GM04504 (cell line): ENCODE results near the gene CDCP1.
"Not testable (repeated sequence)": the region's sequence is repeated elsewhere in the genome, so short reads cannot be mapped to it uniquely, and the experiment has no call there.

Experiments
- DNase-seq: peaks from one replicate; pipeline ENCODE4 v3.0.0-alpha.2; 2012; ENCODE audit warnings: low read depth

Gene CDCP1

DNA sequence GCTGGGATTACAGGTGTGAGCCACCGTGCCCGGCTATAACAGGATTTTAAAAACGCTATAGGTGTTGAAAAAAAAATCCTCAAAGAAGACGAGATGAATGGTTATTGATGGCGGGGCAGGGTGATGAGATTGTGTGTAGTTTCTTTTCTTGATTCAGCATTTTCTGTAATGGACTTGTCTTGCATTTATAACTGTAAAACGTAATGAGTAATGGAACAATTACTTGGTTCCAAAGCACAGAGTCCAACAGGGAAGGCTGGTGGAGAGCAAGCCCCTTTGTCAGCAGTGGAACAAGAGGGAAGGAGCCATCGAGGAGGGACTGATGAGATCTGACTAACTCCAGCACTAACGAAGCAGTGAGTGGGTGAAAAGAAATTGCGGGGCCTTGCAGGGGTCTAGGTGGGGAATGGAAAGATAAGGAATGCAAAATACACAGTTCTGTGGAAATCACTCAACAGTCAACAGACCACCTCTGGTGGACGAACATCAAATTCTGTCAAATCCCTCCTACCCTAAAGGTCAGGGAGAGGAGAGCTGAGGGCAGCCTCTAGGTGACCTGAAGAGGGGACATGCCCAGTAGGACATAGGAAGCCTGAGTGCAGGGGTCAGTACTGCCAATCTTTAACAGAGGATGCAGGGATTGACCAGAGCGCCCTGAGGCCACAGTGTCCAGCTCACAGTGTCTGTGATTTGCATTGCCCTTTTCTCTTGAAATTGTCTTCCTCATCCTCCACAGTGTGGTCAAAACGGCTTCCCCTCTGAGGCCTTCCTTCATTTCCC is 23.1 kb upstream of the CDCP1 start:
- no peak for DNase-seq

DNA sequence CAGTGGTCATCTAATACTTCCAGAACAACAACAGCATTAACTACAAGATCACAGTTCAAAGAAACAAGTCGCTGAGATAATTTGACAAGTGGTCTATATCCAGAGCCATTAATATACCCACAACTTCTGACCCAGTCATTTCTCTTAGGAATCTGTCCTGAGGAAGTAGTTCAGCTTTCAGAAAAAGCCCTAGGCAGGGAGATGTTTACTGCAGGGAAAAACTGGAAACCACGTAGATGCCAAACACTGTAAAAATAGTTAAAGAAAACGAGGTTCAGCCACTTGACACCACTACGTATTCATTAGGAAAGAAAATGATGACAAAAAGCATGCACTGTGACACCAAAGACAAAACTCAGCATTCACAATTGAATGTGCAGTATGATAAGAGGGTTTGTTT is 22.3 kb upstream of the CDCP1 start:
- no peak for DNase-seq

DNA sequence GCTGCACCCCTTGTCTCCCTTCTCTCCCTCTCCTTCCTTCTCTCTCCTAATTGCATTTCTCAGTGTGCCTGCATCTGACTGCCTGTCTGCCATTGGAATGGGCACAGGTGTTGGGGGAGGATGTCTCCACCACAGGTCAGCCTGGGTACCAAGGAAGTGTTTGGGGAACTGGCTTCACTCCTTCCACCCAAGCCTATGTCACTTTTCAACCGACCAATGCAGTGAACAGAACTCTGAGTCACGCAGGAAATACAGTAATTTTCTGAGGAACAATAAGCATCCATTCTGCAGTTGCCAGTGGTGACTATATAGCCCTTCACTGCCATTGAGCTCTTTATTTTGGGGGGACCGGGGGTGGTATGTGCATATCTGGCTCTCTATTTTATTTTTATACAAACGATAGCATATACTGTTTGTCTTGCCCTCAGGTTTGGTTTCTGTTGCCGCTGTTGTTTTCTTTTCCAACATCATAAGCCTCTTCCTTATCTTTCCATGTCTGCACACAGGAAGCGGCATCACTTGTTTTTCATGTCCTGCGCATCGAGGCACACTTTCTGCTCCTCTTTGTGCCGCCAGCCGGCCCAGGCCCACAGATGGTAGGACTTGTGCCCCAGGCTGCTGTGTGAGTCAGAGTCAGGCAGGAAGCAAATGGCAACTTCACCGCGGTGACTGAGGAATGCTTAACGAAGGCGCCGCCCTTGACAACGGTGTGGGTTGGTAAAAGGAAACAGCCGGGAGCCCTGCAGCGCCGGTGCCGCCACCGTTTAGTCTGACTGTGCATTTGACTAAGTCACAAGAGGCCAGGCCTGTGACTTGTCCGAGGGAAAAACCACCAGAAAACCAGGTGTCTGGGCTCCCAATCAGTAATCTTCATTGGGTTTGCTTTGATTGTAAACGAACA is 21.1 kb upstream of the CDCP1 start:
- DNase-seq: peak; percentile 91

GRCh38 chr3:45166321-45166879 is 20.2 kb upstream of the CDCP1 start:
- DNase-seq: no peak

DNA sequence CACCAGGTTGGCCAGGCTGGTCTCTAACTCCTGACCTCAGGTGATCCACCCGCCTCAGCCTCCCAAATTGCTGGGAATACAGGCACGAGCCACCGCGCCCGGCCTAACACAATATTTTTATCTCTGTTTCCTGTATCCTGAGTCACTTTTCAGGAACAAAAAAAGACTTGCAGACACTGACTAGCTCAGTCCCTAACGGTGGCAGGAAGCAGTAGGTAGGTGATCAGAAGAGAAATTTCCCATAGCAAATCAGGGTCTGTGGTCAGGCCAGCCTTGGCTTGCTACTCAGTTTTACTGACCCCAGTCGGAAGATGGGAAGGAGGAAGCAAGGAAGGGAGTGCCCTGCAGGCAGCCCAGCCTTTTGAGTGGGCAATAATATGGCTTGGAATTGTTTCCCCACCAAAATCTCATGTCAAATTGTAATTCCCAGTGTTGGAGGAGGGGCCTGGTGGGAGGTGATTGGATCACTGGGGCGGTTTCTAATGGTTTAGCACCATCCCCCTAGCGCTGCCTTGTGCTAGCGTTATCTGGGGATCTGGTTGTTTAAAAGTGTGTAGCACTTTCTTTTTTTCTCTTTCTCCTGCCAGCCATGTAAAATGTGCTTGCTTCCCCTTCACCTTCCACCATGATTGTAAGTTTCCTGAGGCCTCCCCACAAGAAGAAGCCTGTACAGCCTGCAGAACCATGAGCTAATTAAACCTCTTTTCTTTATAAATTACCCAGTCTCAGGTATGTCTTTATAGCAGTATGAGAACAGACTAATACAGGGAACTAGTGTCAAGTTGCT is 19.5 kb upstream of the CDCP1 start:
- DNase-seq: no peak

DNA sequence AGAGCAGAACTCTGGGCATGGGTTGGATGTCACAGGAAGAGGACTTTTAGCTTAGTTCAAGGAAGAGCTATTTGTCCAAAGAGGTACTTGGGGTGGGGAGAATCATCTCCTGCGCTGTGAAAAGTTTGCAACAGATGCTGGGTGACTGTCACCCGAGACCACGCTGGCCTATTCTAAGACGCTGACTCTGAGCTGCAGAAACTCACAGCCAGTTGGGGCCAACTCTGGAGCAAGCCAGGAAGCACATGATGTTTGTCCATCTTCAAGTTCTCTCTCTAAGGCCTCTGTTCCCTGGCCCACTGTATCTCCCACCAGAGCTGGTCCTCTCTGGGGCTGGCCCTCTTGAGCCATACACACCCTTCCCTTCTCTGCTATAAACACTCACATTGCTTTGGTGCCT is 17.9 kb upstream of the CDCP1 start:
- DNase-seq: no peak

GRCh38 chr3:45163481-45163880 is 17.3 kb upstream of the CDCP1 start:
- no peak for DNase-seq

GRCh38 chr3:45154641-45155147 is 8.5 kb upstream of the CDCP1 start:
- DNase-seq: no peak

DNA sequence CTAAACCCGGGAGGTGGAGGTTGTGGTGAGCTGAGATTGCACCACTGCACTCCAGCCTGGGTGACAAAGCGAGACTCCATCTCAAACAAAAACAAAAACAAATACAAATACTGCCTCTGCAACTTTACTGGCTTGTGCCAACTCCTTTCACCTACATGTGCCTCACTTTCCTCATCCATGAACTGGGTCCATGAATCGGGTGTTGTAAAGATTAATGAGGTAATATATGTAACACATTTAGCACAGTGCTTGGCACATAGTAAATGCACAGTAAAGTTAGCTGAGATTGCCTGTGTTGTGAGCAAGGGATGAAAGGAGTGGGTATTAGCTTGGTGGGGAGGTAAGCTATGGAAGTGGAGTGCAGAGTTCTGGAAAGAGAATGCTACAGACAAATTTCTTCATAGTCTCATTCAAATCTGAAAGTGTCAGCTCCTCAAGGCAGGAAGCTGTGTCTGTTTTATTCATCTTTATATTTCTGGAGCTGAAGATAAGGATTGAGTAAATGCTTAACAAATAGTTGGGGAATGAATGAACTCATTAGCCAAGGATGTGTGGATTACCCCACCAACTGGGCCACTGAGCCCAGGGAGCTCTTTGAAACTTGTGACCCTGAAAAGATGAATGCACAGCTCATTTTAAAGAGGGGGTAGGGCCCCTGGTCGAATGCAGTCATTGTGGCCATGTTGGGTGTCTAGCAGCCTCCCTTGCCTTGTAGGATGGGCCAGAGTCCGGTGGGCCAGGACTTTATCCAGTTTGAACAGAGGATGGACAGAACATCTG is 7.7 kb upstream of the CDCP1 start:
- DNase-seq: no peak

DNA sequence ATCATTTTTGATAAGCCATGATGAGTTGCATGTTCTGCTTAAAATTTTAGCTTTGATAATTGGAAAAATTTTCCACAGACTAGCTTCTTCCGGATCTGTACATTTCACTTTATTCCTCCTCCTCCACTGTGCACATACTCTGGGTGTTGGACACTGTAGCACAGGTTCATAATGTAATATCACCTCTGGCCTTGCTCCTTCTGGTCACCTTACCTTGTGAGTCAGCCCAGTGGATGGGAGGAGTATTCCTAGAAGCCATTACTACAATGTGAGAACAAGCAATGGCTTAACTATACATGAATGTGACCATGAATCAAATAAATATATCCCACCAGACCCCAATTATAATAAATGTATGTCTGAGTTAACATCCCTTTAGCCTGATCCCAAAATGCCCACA is 6.1 kb upstream of the CDCP1 start:
- DNase-seq: no peak

DNA sequence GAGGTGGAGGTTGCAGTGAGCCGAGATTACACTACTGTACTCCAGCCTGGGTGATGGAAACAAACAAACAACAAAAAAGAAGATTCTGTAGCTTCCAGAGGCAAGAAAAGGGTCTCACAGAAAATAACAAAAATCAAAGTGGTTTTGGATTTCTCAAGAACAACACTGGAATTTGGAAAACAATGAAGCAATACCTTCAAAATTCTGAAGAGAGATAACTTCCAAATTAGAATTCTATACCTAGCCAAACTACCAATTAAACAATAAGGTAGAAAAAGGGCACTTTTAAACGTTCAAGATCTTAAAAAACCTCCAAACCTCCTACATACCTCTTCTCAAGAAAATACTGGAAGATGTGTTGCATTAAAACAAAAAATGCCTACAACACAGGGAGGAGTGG is 4.9 kb upstream of the CDCP1 start:
- DNase-seq: no peak

- DNase-seq: no peak
Observed at GRCh38 chr3:45148921-45149320, 2.7 kb upstream of the CDCP1 start.

- DNase-seq: no peak
Observed at GRCh38 chr3:45145223-45145622, 955 bp downstream of the CDCP1 start.

DNA sequence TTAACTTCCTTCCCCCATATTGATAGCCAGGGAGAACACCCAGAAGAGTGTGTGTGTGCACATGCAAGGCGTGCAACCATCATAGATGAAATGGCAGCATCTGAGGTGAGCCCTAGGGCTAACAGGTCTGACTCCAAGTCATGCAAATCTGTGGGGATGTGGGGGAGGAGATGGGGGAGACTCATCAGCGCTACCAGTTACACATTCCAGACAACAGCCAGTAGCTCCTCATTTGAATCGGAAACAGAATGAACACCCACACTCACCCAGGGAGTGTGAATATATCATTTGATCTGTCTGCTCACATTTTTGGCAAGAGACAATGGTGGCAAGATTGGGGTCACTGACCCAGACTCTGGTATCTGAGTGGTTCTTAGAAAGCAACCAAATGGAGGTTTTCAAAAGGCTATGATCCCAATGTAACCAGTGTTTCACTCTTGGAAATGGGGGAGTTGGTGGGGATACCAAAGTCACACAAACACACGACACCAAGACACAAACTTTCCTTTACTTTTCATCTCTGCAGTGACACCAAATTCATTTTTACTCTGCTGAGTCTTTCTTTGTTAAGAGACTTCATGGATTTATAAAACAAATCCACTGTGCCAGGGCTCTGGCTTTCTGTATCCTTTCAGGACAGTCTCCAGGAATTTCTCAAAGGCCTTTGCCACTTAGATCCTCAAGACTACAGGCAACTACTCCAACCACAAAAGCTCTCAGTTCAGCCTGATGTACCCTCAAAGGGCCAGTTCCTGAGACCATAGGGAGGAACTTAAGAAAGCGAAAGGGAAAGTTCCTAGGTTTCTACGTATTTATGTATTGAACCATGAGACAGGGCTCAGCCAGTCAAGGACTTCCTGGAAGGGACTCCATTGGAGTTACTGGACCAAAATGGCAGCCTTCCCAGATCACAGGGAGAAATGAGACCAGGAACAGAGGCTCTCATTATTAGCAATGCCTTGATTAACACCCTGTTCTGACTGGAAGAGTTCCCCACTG is 2.2 kb downstream of the CDCP1 start:
- DNase-seq: no peak

- not testable (repeated sequence) for DNase-seq
Observed at GRCh38 chr3:45140770-45141155, 5.4 kb downstream of the CDCP1 start.

DNA sequence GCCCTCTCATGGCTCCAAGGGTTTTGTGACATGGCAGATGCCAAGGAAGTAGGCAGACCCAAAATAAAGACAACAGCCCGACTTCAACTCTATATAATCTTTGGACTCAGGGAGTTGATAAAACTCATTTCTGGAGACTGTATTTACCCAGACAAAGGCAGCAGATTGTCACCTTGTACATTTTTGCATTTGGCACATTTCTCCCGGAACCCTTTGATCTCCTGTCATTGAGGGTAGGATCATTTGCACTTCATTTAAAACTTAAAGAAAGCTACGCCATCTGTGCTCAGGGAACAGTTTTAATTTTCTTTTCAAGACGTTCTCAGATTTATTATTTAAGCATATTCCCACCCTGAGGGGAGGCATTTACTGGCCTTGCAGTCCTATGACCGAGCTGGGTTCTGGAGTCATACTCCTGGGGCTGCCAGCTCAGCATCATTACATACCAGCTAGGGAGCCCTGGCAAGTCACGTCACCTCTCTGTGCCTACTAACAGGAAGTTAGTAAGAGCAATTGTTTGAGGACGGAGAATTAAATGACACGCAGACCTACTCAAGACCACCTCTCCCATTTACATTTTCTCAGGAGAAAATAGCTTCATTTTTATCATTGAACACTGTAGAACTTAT is 5.9 kb downstream of the CDCP1 start:
- no peak for DNase-seq

- DNase-seq: no peak
Observed at GRCh38 chr3:45139372-45140140, 6.6 kb downstream of the CDCP1 start.

GRCh38 chr3:45137656-45138181 is 8.5 kb downstream of the CDCP1 start:
- no peak for DNase-seq
